HAP-1 (cell line): ENCODE measurements around the gene ELL.
A peak's percentile ranks its signal among the peaks of the same experiment; 100 is the strongest.

Experiments
- DNase-seq, 2 experiments: peaks; one replicate each; pipeline ENCODE4 v3.0.0-alpha.2; 2016 to 2020; ENCODE audit warnings: low spot score in 2 of 2
- H3K27me3 ChIP-seq: fragments of 250-450 bp; sonication (Bioruptor Pico); 2 replicates; pipeline ENCODE4 v1.5.1; 2020; ENCODE audit warnings: low read depth, mild to moderate bottlenecking, moderate library complexity
- H3K36me3 ChIP-seq: fragments of 250-450 bp; sonication (Bioruptor Pico); replicated peaks from 2 replicates; pipeline ENCODE4 v1.5.1; 2020; ENCODE audit warnings: mild to moderate bottlenecking
- H3K4me1 ChIP-seq: fragments of 250-450 bp; sonication (Bioruptor Pico); 2 replicates; pipeline ENCODE4 v1.5.1; 2020; ENCODE audit warnings: mild to moderate bottlenecking
- H3K4me3 ChIP-seq: fragments of 250-450 bp; sonication (Bioruptor Pico); 2 replicates; pipeline ENCODE4 v1.5.1; 2020; ENCODE audit warnings: mild to moderate bottlenecking, moderate library complexity
- H3K9me3 ChIP-seq: fragments of 250-450 bp; sonication (Bioruptor Pico); 2 replicates; pipeline ENCODE4 v1.5.1; 2020; ENCODE audit warnings: mild to moderate bottlenecking, moderate library complexity
- in situ Hi-C: fragments of 300-500 bp; cut with MboI; formaldehyde crosslinking; loops from 3 replicates; pipeline ENCODE4 v1.14.3; 2020; ENCODE audit warnings: low sequenced_read_pairs, inconsistent platforms, mixed read lengths

Gene ELL

DNA sequence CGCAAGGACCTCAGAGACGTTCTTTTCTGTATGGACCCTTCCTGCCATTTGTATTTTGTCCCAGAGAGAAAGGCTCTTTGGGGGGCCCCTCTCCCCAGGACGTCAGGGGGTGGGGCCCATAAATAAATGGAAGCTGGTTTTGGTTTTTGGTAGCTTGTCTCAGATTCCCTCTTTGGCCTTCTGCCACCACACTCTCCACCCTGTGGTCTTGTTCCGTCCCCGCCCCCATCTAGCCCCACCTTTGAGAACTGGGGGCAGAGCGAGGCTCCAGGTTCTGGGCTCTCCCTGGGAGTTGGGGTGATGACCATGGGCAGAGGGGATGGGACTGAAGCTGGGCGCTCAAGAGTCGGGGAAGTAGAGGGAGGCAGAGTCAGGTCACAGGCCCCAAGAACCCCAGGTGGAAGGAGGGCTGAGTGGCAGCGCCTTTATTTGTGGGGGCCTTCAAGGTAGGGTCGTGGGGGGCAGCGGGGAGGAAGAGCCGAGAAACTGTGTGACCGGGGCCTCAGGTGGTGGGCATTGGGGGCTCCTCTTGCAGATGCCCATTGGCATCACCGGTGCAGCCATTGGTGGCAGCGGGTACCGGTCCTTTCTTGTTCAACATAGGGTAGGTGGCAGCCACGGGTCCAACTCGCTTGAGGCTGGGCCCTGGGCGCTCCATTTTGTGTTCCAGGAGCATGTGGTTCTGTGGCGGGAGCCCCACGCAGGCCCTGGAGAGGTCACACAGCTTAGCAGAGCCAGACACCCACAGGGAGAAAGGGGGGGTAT is 87.3 kb downstream of the ELL start:
- no peak overlapping the region for H3K4me3 ChIP-seq
- in situ Hi-C loops: no loop called here
- peaks cover 16% of the 10 kb centered on the region for H3K4me1 ChIP-seq

DNA sequence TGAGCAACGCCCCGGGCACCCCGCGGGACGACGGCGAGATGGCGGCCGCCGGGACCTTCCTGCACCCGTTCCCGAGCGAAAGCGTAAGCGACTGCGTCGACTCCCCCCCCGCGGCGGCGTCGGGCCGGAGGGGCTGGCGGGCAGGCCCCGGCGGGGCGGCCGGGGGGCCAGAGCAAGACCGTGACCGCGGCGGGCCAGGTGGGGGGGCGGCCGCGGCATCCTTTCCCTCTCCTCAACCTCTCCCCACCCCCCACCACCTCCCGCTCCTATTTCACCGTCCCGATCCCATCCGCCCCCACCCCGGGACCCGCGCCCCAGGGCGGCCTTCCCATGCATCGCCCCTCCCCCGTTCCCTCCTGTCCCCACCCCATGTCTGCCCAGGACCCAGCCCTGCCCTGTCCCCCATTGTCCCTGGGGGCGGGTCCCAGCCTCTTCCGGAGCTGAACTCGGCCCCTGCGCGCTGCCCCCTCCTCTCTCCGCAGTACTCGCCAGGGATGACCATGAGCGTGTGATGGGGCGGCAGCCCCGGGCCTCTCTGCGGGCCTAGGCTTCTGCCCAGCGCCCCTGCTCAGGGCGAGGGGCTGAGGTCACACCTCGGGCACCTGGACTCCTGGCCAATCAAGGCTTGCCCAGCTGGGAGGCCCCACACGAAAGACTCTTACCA is 88.0 kb downstream of the ELL start:
- in situ Hi-C loops: no loop called here
- H3K4me3 ChIP-seq: no peak overlapping the region
- DNase-seq: no peak

More for the DNA sequence above, 87.3 kb downstream of the ELL start:
- no peaks in the 10 kb centered on the region for H3K27me3 ChIP-seq
- H3K36me3 ChIP-seq: peaks cover 28% of the 10 kb centered on the region
- H3K9me3 ChIP-seq: no peaks in the 10 kb centered on the region
- DNase-seq: no peak

DNA sequence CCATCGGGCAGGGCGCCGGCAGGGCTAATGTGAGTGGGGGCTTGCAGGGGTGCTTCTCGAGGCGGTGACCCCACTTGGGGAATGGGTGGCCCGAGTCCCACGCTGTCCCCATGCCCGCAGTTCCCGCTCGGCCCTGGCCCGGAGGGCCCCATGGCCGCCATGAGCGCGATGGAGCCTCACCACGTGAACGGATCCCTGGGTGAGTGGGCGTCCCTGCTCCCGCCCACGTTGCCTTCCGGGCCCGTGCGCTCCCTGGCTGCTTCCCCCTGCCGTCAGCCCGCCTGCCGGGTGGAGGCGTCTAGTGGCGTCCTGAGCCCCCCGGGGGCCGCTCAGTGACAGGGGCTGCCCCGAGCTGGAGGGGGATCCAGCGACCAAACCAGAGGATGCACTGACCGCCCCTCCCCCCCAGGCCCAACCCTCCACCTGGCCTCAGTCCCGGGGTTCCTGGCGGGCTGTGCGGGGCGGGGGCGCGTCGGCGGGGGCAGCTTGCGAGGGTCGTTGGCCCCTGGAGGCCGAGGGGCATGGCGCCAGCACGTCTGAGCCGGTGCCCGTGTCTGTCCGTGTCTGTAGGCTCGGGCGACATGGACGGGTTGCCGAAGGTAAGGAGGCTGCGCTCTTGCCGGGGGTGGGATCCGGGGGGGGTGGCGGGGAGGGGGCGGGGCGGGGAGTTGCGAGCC is 88.7 kb downstream of the ELL start:
- in situ Hi-C loops: no loop called here
- DNase-seq: no peak
- Histone ChIP-seq H3K4me3 (no peak overlapping the region), H3K4me1 (peaks cover 11% of the 10 kb centered on the region), H3K9me3 (no peaks in the 10 kb centered on the region), H3K27me3 (no peaks in the 10 kb centered on the region), H3K36me3 (peaks cover 31% of the 10 kb centered on the region)

More for the DNA sequence above, 88.0 kb downstream of the ELL start:
- Histone ChIP-seq H3K36me3 (peaks cover 28% of the 10 kb centered on the region), H3K4me1 (peaks cover 14% of the 10 kb centered on the region), H3K27me3 (no peaks in the 10 kb centered on the region), H3K9me3 (no peaks in the 10 kb centered on the region)

DNA sequence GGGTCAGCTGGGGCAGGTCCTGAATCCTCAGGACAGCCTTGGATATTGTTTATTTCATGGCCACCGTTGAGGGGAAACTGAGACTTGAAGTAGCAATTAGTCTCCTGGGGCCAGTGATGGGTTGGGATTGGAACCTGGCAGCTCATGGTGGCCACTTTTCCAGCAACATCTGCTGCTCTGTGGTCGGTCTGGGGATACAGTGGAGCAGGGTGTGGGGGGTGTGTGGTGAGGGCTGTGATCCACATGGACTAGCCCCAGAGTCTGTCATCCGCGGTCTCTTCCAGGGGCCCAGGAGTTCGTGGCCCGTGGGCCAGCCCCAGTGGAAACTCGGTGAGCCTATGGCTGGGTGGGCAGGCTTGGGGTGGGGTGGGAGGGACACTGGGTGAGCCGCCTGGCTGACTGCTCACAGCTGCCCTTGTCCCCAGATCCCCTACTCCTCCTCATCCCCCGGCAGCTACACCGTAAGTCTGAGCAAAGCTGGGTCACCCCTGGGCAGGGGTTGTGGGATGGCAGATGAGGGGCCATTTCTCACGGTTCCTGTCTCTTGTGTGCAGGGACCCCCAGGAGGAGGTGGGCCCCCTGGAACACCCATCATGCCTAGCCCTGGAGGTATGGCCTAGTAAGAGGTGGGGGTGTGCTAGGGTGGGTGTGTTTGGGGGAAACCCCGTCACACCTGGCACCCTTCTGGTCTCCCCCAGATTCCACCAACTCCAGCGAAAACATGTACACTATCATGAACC is 89.4 kb downstream of the ELL start:
- no peak for DNase-seq
- no peaks in the 10 kb centered on the region for H3K9me3 ChIP-seq
- in situ Hi-C loops: no loop called here
- no peaks in the 10 kb centered on the region for H3K27me3 ChIP-seq
- no peak overlapping the region for H3K4me3 ChIP-seq
- H3K4me1 ChIP-seq: peaks cover 10% of the 10 kb centered on the region
- H3K36me3 ChIP-seq: peaks cover 31% of the 10 kb centered on the region

- in situ Hi-C loops: no loop called here
- Histone ChIP-seq H3K4me3 (no peak overlapping the region), H3K4me1 (peaks cover 7% of the 10 kb centered on the region), H3K27me3 (no peaks in the 10 kb centered on the region), H3K36me3 (peaks cover 31% of the 10 kb centered on the region), H3K9me3 (no peaks in the 10 kb centered on the region)
- DNase-seq: no peak
These were observed 90.3 kb downstream of the ELL start for GRCh38 chr19:18431351-18432197.

- Histone ChIP-seq H3K4me3 (no peak overlapping the region), H3K9me3 (no peaks in the 10 kb centered on the region), H3K4me1 (peaks cover 6% of the 10 kb centered on the region; the same call in 1 of the 2 replicates), H3K36me3 (peaks cover 21% of the 10 kb centered on the region), H3K27me3 (no peaks in the 10 kb centered on the region)
- in situ Hi-C loops: no loop called here
- DNase-seq: no peak
These were observed 91.3 kb downstream of the ELL start for GRCh38 chr19:18430417-18431144.

DNA sequence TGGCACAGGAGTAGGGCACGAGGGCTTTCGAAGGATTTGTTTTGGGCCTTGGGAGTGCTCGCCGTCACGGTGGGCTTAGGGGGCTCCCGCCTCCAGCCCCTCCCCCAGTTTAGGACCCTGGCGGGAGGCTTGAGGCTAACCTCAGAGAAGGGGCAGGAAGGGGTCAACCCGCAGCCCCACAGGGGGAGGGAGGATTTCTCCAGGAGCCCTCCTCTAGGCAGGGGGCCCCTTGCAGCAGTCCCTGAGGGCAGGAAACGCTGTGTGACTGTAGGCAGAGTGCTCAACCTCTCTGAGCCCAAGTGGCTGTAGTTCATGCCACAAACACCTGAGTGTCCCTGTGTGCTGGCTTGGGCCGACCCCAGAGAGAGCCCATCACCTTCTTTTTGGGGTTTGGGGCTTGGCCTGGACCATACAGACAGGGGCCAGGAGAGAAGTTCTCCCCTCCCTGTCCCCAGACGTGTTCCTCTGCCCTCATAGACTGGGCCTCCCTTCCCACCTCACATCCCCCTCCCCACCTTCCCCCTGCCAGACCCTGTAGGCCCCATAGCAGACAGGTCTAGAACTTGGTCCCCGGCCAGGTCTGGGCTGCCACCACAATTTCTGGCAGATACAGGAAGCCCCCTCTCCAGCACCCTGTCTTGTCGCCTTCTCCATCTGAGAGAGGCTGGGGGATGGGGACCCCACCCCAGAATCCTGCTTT is 92.0 kb downstream of the ELL start:
- in situ Hi-C loops: no loop called here
- Histone ChIP-seq H3K4me3 (no peak overlapping the region), H3K4me1 (peaks cover 6% of the 10 kb centered on the region; the same call in 1 of the 2 replicates), H3K27me3 (no peaks in the 10 kb centered on the region), H3K36me3 (peaks cover 16% of the 10 kb centered on the region), H3K9me3 (no peaks in the 10 kb centered on the region)
- no peak for DNase-seq

- Histone ChIP-seq H3K4me3 (no peak overlapping the region), H3K4me1 (peaks cover 6% of the 10 kb centered on the region; the same call in 1 of the 2 replicates), H3K36me3 (peaks cover 8% of the 10 kb centered on the region), H3K9me3 (no peaks in the 10 kb centered on the region), H3K27me3 (no peaks in the 10 kb centered on the region)
- in situ Hi-C loops: no loop called here
- DNase-seq: peak; percentile 39 to 81
These were observed 92.8 kb downstream of the ELL start for GRCh38 chr19:18428787-18429674.

GRCh38 chr19:18428173-18428786 is 93.6 kb downstream of the ELL start:
- peaks cover 6% of the 10 kb centered on the region; the same call in 1 of the 2 replicates for H3K4me1 ChIP-seq
- no peak overlapping the region for H3K4me3 ChIP-seq
- in situ Hi-C loops: no loop called here
- no peak for DNase-seq
- no peaks in the 10 kb centered on the region for H3K27me3 ChIP-seq
- no peaks in the 10 kb centered on the region for H3K9me3 ChIP-seq
- H3K36me3 ChIP-seq: peaks cover 7% of the 10 kb centered on the region

DNA sequence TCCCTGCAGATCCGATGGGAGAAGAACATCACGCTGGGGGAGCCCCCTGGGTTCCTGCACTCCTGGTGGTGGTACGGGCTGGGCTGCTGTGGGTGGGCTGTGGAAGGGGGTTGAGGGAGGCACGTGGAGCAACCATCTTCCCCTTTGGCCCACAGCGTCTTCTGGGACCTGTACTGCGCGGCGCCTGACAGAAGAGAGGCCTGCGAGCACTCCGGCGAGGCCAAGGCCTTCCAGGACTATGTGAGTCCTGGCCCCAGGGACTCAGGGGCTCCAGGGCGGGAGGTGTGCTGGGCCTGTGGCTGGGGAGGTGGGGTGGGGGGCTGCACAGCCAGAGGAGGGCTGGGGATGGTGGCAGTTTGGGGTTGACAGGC is 94.1 kb downstream of the ELL start:
- Histone ChIP-seq H3K4me3 (no peak overlapping the region), H3K36me3 (peaks cover 4% of the 10 kb centered on the region), H3K27me3 (no peaks in the 10 kb centered on the region), H3K9me3 (no peaks in the 10 kb centered on the region), H3K4me1 (peaks cover 6% of the 10 kb centered on the region; the same call in 1 of the 2 replicates)
- in situ Hi-C loops: no loop called here
- no peak for DNase-seq
